ENCODE measurements around the gene UMOD. TPM values are rescaled to one million over a fixed set of nuclear protein-coding genes. Genes with fewer than 3 reads are reported as not detected.

UMOD gene
- total RNA-seq, 2 experiments from 2014 or later: not detected

DNA sequence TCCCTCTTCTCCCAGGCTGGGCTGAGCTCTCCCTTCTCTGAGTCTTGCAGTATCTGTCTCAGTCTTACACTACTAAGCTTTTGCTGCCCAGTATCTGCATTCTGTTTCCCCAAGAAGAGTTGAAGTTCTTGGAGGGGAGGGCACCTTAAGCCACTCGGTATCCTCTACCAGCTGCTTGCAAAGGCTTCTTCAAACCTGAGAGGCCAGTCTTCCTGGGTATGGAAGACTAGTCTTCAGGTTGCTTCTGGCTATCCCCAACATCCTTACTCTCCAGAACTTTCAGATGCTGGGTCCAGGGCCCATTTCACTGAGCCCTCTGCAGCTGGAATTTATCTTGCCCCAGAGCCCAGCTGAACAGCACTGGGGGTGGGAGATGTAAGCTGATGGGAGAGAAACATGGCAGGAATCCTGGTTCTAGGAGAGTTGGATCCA, 45.3 kb downstream of the UMOD start:
- H3K27ac Mint-ChIP-seq: no peak overlapping the region
- no peaks in the 10 kb centered on the region for H3K4me1 Mint-ChIP-seq (ENCODE audit: low read depth)
- ChIA-PET POLR2A (no interaction called here), CTCF (interaction anchor here (1.5 kb wide), 1 partner anchor 400 kb away, joined by 4 read pairs; no protein-coding TSS in a partner anchor)
- no peak for DNase-seq
- H3K36me3 Mint-ChIP-seq: no peaks in the 10 kb centered on the region
- intact Hi-C loops (cut with micrococcal nuclease): no loop called here
- H3K27me3 Mint-ChIP-seq: no peaks in the 10 kb centered on the region
- H3K4me3 Mint-ChIP-seq: no peak overlapping the region
- H3K9me3 Mint-ChIP-seq: peaks cover 3% of the 10 kb centered on the region

DNA sequence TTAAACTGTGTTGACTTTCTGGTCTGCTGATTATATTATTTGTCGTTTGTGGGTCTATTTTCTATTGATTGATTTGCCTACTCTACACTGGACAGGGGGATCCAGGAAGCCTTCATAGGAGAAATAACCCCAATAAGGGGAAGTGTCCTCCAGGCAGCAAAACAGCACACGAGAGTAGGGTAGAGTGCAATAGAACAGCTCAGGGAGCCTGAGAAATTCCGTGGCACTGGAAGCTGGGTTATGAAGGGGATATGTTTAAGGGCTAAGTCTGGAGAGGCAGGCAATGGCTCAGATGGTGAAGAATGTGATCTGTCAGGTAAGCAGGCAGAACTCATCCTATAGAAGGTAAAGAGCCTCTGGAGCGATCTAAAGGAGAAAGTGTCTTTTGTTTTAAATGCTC, 46.1 kb downstream of the UMOD start:
- intact Hi-C loops (cut with micrococcal nuclease): no loop called here
- ChIA-PET POLR2A (no interaction called here), CTCF (interaction anchor here (1.5 kb wide), 1 partner anchor 399 kb away, joined by 4 read pairs; no protein-coding TSS in a partner anchor)
- H3K27ac Mint-ChIP-seq: no peak overlapping the region
- DNase-seq: no peak
- H3K9me3 Mint-ChIP-seq: peaks cover under 1% of the 10 kb centered on the region
- no peaks in the 10 kb centered on the region for H3K27me3 Mint-ChIP-seq
- no peaks in the 10 kb centered on the region for H3K4me1 Mint-ChIP-seq (ENCODE audit: low read depth)
- no peaks in the 10 kb centered on the region for H3K36me3 Mint-ChIP-seq
- no peak overlapping the region for H3K4me3 Mint-ChIP-seq

DNA sequence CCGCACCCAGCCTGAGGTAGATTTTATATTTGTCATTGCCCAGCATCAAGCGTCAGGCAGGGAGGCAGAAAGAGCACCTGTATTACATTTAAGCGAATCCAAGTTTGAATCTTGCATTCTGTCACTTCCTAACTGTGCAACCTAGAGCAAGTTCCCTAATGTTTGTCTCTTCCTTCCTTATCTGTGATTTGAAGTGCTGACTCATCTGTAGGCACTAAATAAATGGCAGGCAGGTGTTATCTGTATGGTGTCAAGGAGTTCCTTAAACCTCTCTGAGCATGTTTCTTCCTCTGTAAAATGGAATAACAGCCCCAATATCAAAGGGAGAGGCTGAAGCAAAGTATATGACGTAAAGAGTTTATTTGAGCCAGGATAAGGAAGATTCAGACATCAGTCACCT, 49.5 kb downstream of the UMOD start:
- no peaks in the 10 kb centered on the region for H3K4me1 Mint-ChIP-seq (ENCODE audit: low read depth)
- POLR2A ChIA-PET: no interaction called here
- no peak for DNase-seq
- CTCF ChIA-PET: interaction anchor here (1.1 kb wide), 1 partner anchor 82 kb away, joined by 3 read pairs; no protein-coding TSS in a partner anchor
- H3K9me3 Mint-ChIP-seq: no peaks in the 10 kb centered on the region
- intact Hi-C loops (cut with micrococcal nuclease): no loop called here
- no peaks in the 10 kb centered on the region for H3K36me3 Mint-ChIP-seq
- H3K27ac Mint-ChIP-seq: no peak overlapping the region
- H3K4me3 Mint-ChIP-seq: no peak overlapping the region
- peaks cover 2% of the 10 kb centered on the region for H3K27me3 Mint-ChIP-seq

DNA sequence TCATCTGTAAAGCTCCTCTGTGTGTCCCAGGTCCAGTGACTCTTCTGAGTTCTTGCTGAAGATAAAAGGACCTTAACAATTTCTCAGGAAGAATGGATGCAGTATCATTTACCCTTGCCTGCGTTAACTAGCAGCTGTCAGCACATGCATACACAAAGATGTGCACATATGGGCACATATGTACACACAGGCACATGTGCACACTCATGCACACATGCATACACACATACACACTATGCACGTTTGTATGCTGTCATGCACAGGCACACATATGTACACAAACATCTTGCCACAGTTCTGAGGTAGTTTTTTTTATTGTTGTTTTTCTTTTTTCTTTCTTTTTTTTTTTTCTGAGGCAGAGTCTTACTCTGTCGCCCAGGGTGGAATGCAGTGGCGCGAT, 50.1 kb downstream of the UMOD start:
- Mint-ChIP-seq H3K4me3 (no peak overlapping the region), H3K36me3 (no peaks in the 10 kb centered on the region), H3K9me3 (no peaks in the 10 kb centered on the region), H3K27me3 (peaks cover 2% of the 10 kb centered on the region), H3K27ac (no peak overlapping the region), H3K4me1 (ENCODE audit: low read depth) (no peaks in the 10 kb centered on the region)
- CTCF ChIA-PET: interaction anchor here (2.4 to 6.0 kb wide), 2 partner anchors 394 to 403 kb away, joined by 14 to 64 read pairs; no protein-coding TSS in a partner anchor
- intact Hi-C loops (cut with micrococcal nuclease): no loop called here
- DNase-seq: no peak
- POLR2A ChIA-PET: no interaction called here

DNA sequence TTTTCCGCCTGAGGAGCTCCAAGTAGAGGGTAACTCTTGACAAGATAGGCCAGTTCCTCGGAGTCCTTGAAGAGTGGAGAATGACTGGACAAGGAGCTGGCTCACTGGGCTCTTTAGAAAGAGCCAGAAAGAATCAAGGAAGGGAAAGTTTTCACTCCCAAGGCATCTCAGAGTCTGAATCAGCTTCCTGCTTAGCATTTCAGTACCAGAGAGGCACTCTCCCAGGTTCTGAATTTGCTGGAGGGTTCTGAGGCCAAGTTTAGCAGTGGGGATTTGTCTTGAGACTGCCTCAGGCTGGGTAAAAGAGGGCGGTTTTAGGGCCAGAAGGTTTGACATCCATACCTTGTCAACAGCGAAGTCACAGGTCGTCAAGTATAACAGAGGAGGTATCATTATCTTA, 50.7 kb downstream of the UMOD start:
- CTCF ChIA-PET: interaction anchor here (2.4 to 6.0 kb wide), 2 partner anchors 394 to 402 kb away, joined by 14 to 64 read pairs; no protein-coding TSS in a partner anchor
- POLR2A ChIA-PET: no interaction called here
- no peaks in the 10 kb centered on the region for H3K4me1 Mint-ChIP-seq (ENCODE audit: low read depth)
- DNase-seq: no peak
- H3K27me3 Mint-ChIP-seq: peaks cover 4% of the 10 kb centered on the region
- no peak overlapping the region for H3K4me3 Mint-ChIP-seq
- H3K9me3 Mint-ChIP-seq: no peaks in the 10 kb centered on the region
- no peak overlapping the region for H3K27ac Mint-ChIP-seq
- H3K36me3 Mint-ChIP-seq: no peaks in the 10 kb centered on the region
- intact Hi-C loops (cut with micrococcal nuclease): no loop called here

DNA sequence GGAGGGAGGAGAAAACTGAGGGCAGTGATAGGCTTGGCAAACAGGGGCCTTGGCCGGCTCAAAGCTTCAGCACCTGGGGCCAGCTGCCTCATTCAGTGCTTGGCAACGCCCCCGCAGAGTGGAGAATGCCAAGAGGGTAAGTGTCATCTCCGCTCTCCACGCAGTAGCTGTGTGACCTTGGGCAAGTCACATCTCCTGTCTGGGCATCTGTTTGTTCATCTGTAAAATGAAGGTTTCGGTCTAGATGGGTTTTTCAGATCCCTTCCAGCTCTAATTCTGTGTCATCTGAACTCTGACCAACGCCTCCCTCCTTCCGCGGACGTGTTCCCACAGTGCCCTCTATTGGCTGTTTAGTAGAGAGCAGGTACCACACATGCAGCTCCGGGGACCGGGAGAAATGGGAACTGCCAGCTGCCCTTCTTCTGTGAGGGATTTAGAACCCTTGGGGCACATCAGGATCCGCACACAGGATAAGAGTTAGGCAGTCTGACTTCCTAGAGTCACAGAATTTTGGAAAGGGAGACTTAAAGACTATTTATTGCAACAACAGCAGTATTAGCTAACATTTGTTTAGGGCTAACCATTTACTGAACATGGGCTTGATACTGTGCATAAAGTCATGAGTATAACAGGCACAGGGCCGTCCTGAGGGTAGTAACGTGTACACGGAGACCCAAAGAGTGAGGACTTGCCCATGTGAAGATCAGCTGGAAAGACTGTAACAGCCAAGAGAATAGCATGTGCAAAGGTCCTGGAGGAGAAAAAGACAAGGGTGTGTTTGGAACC, 52.0 kb downstream of the UMOD start:
- no peaks in the 10 kb centered on the region for H3K36me3 Mint-ChIP-seq
- DNase-seq: peak; percentile 52
- no peak overlapping the region for H3K27ac Mint-ChIP-seq
- peaks cover 4% of the 10 kb centered on the region for H3K27me3 Mint-ChIP-seq
- H3K9me3 Mint-ChIP-seq: no peaks in the 10 kb centered on the region
- no peaks in the 10 kb centered on the region for H3K4me1 Mint-ChIP-seq (ENCODE audit: low read depth)
- ChIA-PET POLR2A (no interaction called here), CTCF (interaction anchor here (0.6 to 6.0 kb wide), 20 partner anchors 8 to 401 kb away, joined by 3 to 64 read pairs (median 3); no protein-coding TSS in a partner anchor)
- no peak overlapping the region for H3K4me3 Mint-ChIP-seq
- intact Hi-C loops (cut with micrococcal nuclease): loop anchor here (1.0 kb wide), 1 partner anchor 393 kb away; no protein-coding TSS in a partner anchor

DNA sequence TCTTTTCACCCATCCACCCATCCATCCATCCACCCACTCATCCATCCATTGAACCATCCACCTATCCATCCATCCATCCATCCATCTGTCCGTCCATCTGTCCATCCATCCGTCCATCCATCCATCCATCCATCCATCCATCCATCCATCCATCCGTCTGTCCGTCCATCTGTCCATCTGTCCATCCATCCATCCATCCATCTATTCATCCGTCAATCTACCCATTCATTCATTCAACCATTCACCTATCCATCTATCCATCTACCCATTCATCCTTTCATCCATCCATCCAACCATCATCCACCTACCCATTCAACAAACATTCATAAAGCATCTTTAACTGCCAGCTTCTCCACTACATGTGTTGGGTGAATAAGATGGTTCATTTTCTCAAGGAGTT, 54.1 kb downstream of the UMOD start:
- H3K27me3 Mint-ChIP-seq: peaks cover 4% of the 10 kb centered on the region
- ChIA-PET CTCF (interaction anchor here (1.9 to 6.0 kb wide), 4 partner anchors 10 to 390 kb away, joined by 5 to 64 read pairs (median 16); no protein-coding TSS in a partner anchor), POLR2A (no interaction called here)
- H3K9me3 Mint-ChIP-seq: no peaks in the 10 kb centered on the region
- no peak for DNase-seq
- intact Hi-C loops (cut with micrococcal nuclease): no loop called here
- no peaks in the 10 kb centered on the region for H3K4me1 Mint-ChIP-seq (ENCODE audit: low read depth)
- H3K27ac Mint-ChIP-seq: no peak overlapping the region
- no peak overlapping the region for H3K4me3 Mint-ChIP-seq
- no peaks in the 10 kb centered on the region for H3K36me3 Mint-ChIP-seq

DNA sequence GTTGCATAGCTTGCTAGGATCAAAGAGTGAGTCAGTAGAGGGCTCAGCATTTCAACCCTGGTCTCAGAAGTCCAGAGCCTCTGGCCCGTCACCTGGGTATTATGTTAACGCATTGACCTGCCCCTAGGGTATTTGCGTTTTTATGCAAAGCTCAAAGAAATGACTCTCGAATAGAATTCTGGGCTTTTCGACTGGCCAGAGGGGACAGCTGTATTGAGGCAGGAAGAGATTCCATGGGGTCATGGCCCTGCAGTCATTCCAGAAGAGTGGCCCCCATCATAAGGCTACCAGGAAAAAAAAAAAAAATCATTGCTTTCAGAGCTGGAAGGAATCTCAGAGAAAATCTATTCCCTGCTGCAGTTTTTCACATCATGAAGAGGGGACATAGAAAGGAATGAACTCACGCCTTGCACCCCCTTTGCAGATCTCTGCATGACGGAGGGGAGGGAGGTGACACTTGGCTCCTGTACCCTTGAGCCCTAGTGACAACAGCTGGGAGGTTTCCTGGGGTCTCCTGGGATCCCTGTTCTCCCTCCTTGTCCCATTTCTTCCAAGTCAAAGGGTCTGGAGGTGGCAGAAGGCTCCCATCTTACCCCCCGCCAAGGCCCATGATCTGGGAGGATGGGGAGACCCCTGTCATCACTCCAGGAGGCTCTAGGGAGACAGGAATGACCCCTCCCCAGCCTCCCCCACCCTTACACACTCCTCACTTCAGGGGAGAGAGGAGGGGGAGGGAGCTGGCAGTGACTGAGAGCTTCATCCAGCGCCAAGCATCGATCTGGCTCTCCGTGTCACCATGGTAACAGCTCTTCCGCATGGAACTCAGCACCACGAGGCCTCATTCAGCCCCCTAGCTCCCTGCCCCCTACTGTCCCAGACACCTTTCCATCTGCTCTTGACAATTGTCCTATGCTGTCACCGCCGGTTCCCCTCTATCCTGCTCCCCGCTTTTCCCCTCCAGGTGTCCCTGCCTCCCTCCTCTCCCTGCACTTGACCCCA, 61.0 kb downstream of the UMOD start:
- Mint-ChIP-seq H3K36me3 (no peaks in the 10 kb centered on the region), H3K9me3 (no peaks in the 10 kb centered on the region), H3K4me1 (ENCODE audit: low read depth) (no peaks in the 10 kb centered on the region), H3K4me3 (no peak overlapping the region), H3K27me3 (peaks cover 2% of the 10 kb centered on the region), H3K27ac (no peak overlapping the region)
- CTCF ChIA-PET: interaction anchor here (0.6 to 2.3 kb wide), 4 partner anchors 9 to 620 kb away, joined by 3 to 8 read pairs (median 4); no protein-coding TSS in a partner anchor
- POLR2A ChIA-PET: no interaction called here
- intact Hi-C loops (cut with micrococcal nuclease): no loop called here
- DNase-seq: no peak

DNA sequence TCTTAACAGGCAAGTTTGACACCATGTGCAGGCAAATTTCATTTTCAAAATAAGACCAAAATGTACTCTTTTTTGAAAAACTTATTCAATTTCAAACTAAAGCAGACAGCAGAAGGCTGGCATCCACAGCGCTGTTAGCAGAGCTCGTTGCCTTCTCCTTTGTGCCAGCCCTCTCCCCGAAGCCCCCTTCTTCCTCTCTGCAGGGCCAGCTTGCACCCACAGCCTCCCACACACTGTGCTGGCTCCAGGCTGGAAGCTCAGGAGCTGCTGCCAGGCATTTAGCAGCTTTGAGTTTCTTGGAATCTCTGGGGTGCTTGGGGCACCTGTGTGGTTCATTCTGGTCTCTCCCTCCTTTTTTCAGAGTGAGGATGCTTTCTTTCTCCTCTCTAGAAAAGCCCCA, 62.9 kb downstream of the UMOD start:
- no peak overlapping the region for H3K27ac Mint-ChIP-seq
- H3K27me3 Mint-ChIP-seq: peaks cover 2% of the 10 kb centered on the region
- no peak overlapping the region for H3K4me3 Mint-ChIP-seq
- H3K4me1 Mint-ChIP-seq (ENCODE audit: low read depth): no peaks in the 10 kb centered on the region
- H3K9me3 Mint-ChIP-seq: no peaks in the 10 kb centered on the region
- ChIA-PET CTCF (interaction anchor here (1.5 to 1.6 kb wide), 2 partner anchors 11 to 391 kb away, joined by 3 to 4 read pairs; no protein-coding TSS in a partner anchor), POLR2A (no interaction called here)
- DNase-seq: no peak
- no peaks in the 10 kb centered on the region for H3K36me3 Mint-ChIP-seq
- intact Hi-C loops (cut with micrococcal nuclease): no loop called here

DNA sequence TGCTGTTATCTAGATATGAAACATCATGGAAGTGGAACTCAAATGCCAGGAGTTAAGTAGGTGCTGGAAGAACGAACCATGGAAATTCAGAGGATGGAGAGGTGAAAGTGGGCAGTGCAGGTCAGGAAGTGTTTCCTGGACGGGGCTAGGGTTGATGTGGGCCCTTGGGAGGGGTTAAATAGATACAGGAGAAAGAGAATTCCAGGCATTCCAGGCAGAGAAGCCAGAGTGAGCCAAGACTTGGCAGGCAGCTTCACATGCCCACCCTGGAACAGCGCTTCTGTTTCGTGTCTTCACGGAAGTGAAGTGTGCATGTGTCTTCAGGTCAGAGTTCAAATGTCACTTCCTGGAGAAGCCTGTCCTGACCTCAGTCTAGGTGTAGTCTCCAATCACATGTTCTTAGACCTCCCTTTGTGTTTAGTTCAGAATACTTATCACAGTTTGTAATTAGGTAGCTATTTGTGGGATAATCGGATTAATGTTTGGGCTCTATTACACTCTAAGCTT, 66.5 kb downstream of the UMOD start:
- H3K27me3 Mint-ChIP-seq: peaks cover 3% of the 10 kb centered on the region
- H3K4me3 Mint-ChIP-seq: no peak overlapping the region
- POLR2A ChIA-PET: no interaction called here
- no peaks in the 10 kb centered on the region for H3K36me3 Mint-ChIP-seq
- H3K9me3 Mint-ChIP-seq: no peaks in the 10 kb centered on the region
- H3K4me1 Mint-ChIP-seq (ENCODE audit: low read depth): no peaks in the 10 kb centered on the region
- CTCF ChIA-PET: interaction anchor here (0.9 kb wide), 1 partner anchor 14 kb away, joined by 3 read pairs; no protein-coding TSS in a partner anchor
- DNase-seq: no peak
- H3K27ac Mint-ChIP-seq: no peak overlapping the region
- intact Hi-C loops (cut with micrococcal nuclease): no loop called here

All from activated CD4-positive, alpha-beta memory T cell treated with anti-CD3 and anti-CD28 coated beads for 36 hours (primary cell).